Cardiac fibroblast (primary cell): ENCODE results near the gene ST3GAL4.
A peak's percentile ranks its signal among the peaks of the same experiment; 100 is the strongest.

Source experiments
- DNase-seq, 2 donors: peaks; one replicate each; pipeline versions ENCODE4 v3.0.0 to v3.0.0-alpha.2; 2010; ENCODE audit warnings: low read depth in 2 of 2
- H3K4me3 ChIP-seq, 2 donors: replicated peaks in 1 of 2; 1 replicate in 1 of 2; 2 replicates in 1 of 2; pipeline ENCODE4 v1.5.1; 2011; ENCODE audit warnings: low read depth in 2 of 2, low read length in 2 of 2, mild to moderate bottlenecking in 2 of 2, moderate library complexity in 1 of 2
- CTCF ChIP-seq: IDR thresholded peaks from one replicate; pipeline ENCODE4 v1.5.1; 2011; ENCODE audit warnings: low read depth, mild to moderate bottlenecking, low read length, inconsistent platforms

Gene ST3GAL4

GRCh38 chr11:126452241-126453101 lies 97.0 kb downstream of the ST3GAL4 start:
- no peak for DNase-seq
- TF ChIP-seq CTCF = no peak
- no peak overlapping the region for H3K4me3 ChIP-seq

GRCh38 chr11:126456089-126456488 lies 100.6 kb downstream of the ST3GAL4 start:
- H3K4me3 ChIP-seq = no peak overlapping the region
- DNase-seq = no peak
- TF ChIP-seq CTCF = no peak

- DNase-seq = no peak
- TF ChIP-seq CTCF = no peak
- no peak overlapping the region for H3K4me3 ChIP-seq
Measured at GRCh38 chr11:126456783-126457542, 101.5 kb downstream of the ST3GAL4 start.

GRCh38 chr11:126457817-126458216 lies 102.3 kb downstream of the ST3GAL4 start:
- no peak for DNase-seq
- H3K4me3 ChIP-seq = no peak overlapping the region
- no peak for TF ChIP-seq CTCF

- no peak overlapping the region for H3K4me3 ChIP-seq
- no peak for TF ChIP-seq CTCF
- peak; percentile 67 to 68 for DNase-seq
Measured at GRCh38 chr11:126459691-126460281, 104.3 kb downstream of the ST3GAL4 start.

- H3K4me3 ChIP-seq = no peak overlapping the region
- no peak for TF ChIP-seq CTCF
- DNase-seq = no peak
Measured at GRCh38 chr11:126460417-126461095, 105.1 kb downstream of the ST3GAL4 start.
